GM12892 (cell line): ENCODE data around the gene SLC26A5.

ENCODE experiments used
- DNase-seq: peaks from one replicate; pipeline ENCODE4 v3.0.0; 2011; ENCODE audit not compliant: insufficient read length
- FAIRE-seq: peaks from 2 replicates; lab custom pipeline; 2011; peaks lifted over from hg19 to GRCh38; lab: Jason Lieb, UNC
- POLR2A ChIP-seq: IDR thresholded peaks from 2 replicates; pipeline ENCODE4 v1.6.1; 2011; ENCODE audit warnings: low read depth, low read length, control low read depth
- POLR2AphosphoS5 ChIP-seq: IDR thresholded peaks from 2 replicates; pipeline ENCODE4 v1.6.1; 2011; ENCODE audit warnings: low read depth, low read length, control low read depth
- TAF1 ChIP-seq: IDR thresholded peaks from 2 replicates; pipeline ENCODE4 v1.6.1; 2011; ENCODE audit warnings: low read depth, mild to moderate bottlenecking, control low read depth, low read length, borderline replicate concordance

Gene SLC26A5

GRCh38 chr7:103338864-103339263, 107.1 kb downstream of the SLC26A5 start:
- TF ChIP-seq TAF1 (no peak), POLR2A (no peak), POLR2AphosphoS5 (no peak)
- FAIRE-seq (no peak), DNase-seq (no peak)

- DNase-seq (no peak), FAIRE-seq (no peak)
- TF ChIP-seq POLR2AphosphoS5 (no peak), TAF1 (no peak), POLR2A (no peak)
Measured at GRCh38 chr7:103336761-103337160, 109.2 kb downstream of the SLC26A5 start.

DNA sequence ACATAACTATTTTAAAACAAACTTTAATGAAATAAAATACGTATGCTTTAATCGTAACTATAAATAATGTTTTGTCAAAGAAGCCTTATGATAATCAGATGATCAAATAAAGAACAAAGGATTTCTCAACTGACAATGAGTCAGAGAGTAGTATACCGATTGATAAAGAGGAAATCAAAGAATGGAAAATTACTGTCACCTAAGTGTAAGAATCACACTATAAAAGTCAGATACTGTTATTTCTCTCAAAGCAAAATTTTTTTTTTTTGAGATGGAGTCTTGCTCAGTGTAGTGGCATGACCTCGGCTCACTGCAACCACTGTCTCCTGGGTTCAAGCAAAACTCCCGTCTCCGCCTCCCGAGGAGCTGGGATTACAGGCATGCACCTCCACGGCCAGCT, 120.3 kb downstream of the SLC26A5 start:
- FAIRE-seq (no peak), DNase-seq (no peak)
- no peak for TF ChIP-seq POLR2A
- TF ChIP-seq TAF1, result no peak
- no peak for TF ChIP-seq POLR2AphosphoS5
